H1 (cell line): ENCODE results near the gene KCTD10. TPM values are rescaled to one million over a fixed set of nuclear protein-coding genes. Genes with fewer than 3 reads are reported as not detected.

Source experiments
- CTCF ChIA-PET: fragments of 300-600 bp; sonication (Branson Sonifier 250); formaldehyde crosslinking; loops from one replicate; lab custom pipeline; 2021; ENCODE audit not compliant: partially characterized antibody; lab: Charles Lee
- POLR2A ChIA-PET: fragments of 300-600 bp; sonication (Branson Sonifier 250); formaldehyde crosslinking; loops from one replicate; lab custom pipeline; 2021; ENCODE audit warnings: inconsistent platforms; ENCODE audit not compliant: partially characterized antibody; lab: Charles Lee
- DNase-seq, 2 experiments: peaks; one replicate each; pipeline versions ENCODE4 v3.0.0 to v3.0.0-alpha.2; 2010 to 2022; ENCODE audit warnings: low spot score in 2 of 2, low read depth in 1 of 2, mixed read lengths in 1 of 2
- FAIRE-seq: peaks from 2 replicates; lab custom pipeline; 2011; peaks lifted over from hg19 to GRCh38; lab: Jason Lieb, UNC
- H2AFZ ChIP-seq: 2 replicates; pipeline ENCODE4 v1.8.1; 2012; ENCODE audit warnings: low read length, inconsistent platforms
- H2AK5ac ChIP-seq: 2 replicates; pipeline ENCODE4 v1.6.1; 2013; ENCODE audit warnings: low read depth, low read length
- H2BK120ac ChIP-seq: replicated peaks from 2 replicates; pipeline ENCODE3; 2013; ENCODE audit warnings: low read depth, low read length, inconsistent platforms
- H2BK12ac ChIP-seq: 2 replicates; pipeline ENCODE4 v1.6.1; 2013; ENCODE audit warnings: low read depth, low read length
- H2BK15ac ChIP-seq: 2 replicates; pipeline ENCODE4 v1.6.1; 2013; ENCODE audit warnings: low read length
- H2BK20ac ChIP-seq: 2 replicates; pipeline ENCODE4 v1.6.1; 2013; ENCODE audit warnings: low read length
- H2BK5ac ChIP-seq: 2 replicates; pipeline ENCODE4 v1.6.1; 2013; ENCODE audit warnings: low read depth, low read length
- H3K14ac ChIP-seq: 2 replicates; pipeline ENCODE4 v1.6.1; 2013; ENCODE audit warnings: inconsistent platforms; ENCODE audit not compliant: insufficient read length
- H3K18ac ChIP-seq: 2 replicates; pipeline ENCODE4 v1.6.1; 2013; ENCODE audit warnings: low read length; ENCODE audit errors: extremely low read depth
- H3K23ac ChIP-seq: 2 replicates; pipeline ENCODE4 v1.6.1; 2013; ENCODE audit warnings: inconsistent platforms; ENCODE audit not compliant: insufficient read length
- H3K23me2 ChIP-seq: 2 replicates; pipeline ENCODE4 v1.6.1; 2013; ENCODE audit warnings: low read depth, low read length
- H3K27ac ChIP-seq: 2 replicates; pipeline ENCODE4 v1.6.1; 2011; ENCODE audit warnings: low read depth, low read length, inconsistent platforms
- H3K27me3 ChIP-seq, 4 experiments: replicated peaks in 1 of 4; 1 replicate in 1 of 4; 2 replicates in 3 of 4; pipeline versions ENCODE4 v1.6.1 to v1.8.1; 2011 to 2013; ENCODE audit warnings: low read length in 3 of 4, mild to moderate bottlenecking in 3 of 4, inconsistent platforms in 2 of 4, mixed read lengths in 2 of 4, moderate library complexity in 1 of 4; ENCODE audit not compliant: control insufficient read depth in 3 of 4, insufficient read depth in 3 of 4; ENCODE audit errors: extremely low read depth in 1 of 4
- H3K36me3 ChIP-seq, 4 experiments: 2 replicates each; pipeline versions ENCODE4 v1.6.1 to v1.8.1; 2011 to 2013; ENCODE audit warnings: mild to moderate bottlenecking in 4 of 4, low read length in 3 of 4, moderate library complexity in 2 of 4, control low read depth in 1 of 4, inconsistent platforms in 1 of 4; ENCODE audit not compliant: insufficient read depth in 4 of 4, control insufficient read depth in 2 of 4
- H3K4ac ChIP-seq: replicated peaks from 2 replicates; pipeline ENCODE3; 2013; ENCODE audit warnings: low read length, low read depth, mixed read lengths, inconsistent platforms; ENCODE audit not compliant: insufficient read length
- H3K4me1 ChIP-seq, 4 experiments: replicated peaks in 1 of 4; 1 replicate in 1 of 4; 2 replicates in 3 of 4; pipeline versions ENCODE4 v1.6.1 to v1.8.1; 2011 to 2013; ENCODE audit warnings: low read length in 3 of 4, inconsistent platforms in 2 of 4, mixed read lengths in 1 of 4; ENCODE audit not compliant: insufficient read depth in 4 of 4, control insufficient read depth in 3 of 4
- H3K4me2 ChIP-seq, 2 experiments: 2 replicates each; pipeline versions ENCODE4 v1.6.1 to v1.8.1; 2011 to 2013; ENCODE audit warnings: low read depth in 2 of 2, low read length in 2 of 2, control low read depth in 1 of 2, inconsistent platforms in 1 of 2, mild to moderate bottlenecking in 1 of 2; ENCODE audit not compliant: insufficient read depth in 1 of 2
- H3K4me3 ChIP-seq, 4 experiments: fragments of 200-600, 300-600 bp in 1 of 4; sonication (generic), shearing (Covaris generic), sonication (Bioruptor Twin) in 1 of 4; 2 replicates each; pipeline versions ENCODE4 v1.5.1 to v1.8.1; 2011 to 2016; ENCODE audit warnings: low read length in 4 of 4, low read depth in 3 of 4, control low read depth in 2 of 4, inconsistent platforms in 2 of 4, mild to moderate bottlenecking in 2 of 4, mixed read lengths in 1 of 4, moderate library complexity in 1 of 4; ENCODE audit not compliant: insufficient read depth in 2 of 4; ENCODE audit errors: extremely low read depth in 1 of 4
- H3K56ac ChIP-seq: replicated peaks from 2 replicates; pipeline ENCODE3; 2013; ENCODE audit warnings: low read depth, mild to moderate bottlenecking, mixed read lengths, low read length, inconsistent platforms; ENCODE audit not compliant: insufficient read length
- H3K79me1 ChIP-seq: 2 replicates; pipeline ENCODE4 v1.6.1; 2013; ENCODE audit warnings: low read depth, low read length, control low read depth
- H3K79me2 ChIP-seq, 2 experiments: 2 replicates each; pipeline versions ENCODE4 v1.6.1 to v1.8.1; 2012 to 2013; ENCODE audit warnings: low read length in 2 of 2, mild to moderate bottlenecking in 2 of 2, inconsistent platforms in 1 of 2; ENCODE audit not compliant: insufficient read depth in 2 of 2, control insufficient read depth in 1 of 2
- H3K9ac ChIP-seq, 4 experiments: replicated peaks in 1 of 4; 1 replicate in 1 of 4; 2 replicates in 3 of 4; pipeline versions ENCODE4 v1.6.1 to v1.8.1; 2011 to 2013; ENCODE audit warnings: low read depth in 3 of 4, low read length in 3 of 4, control low read depth in 2 of 4, mild to moderate bottlenecking in 2 of 4, moderate library complexity in 2 of 4, inconsistent platforms in 1 of 4; ENCODE audit errors: extremely low read depth in 1 of 4
- H3K9me3 ChIP-seq, 2 experiments: 2 replicates each; pipeline versions ENCODE4 v1.6.1 to v1.8.1; 2012 to 2013; ENCODE audit warnings: mild to moderate bottlenecking in 2 of 2, moderate library complexity in 2 of 2, control low read depth in 1 of 2, inconsistent platforms in 1 of 2, low read depth in 1 of 2, low read length in 1 of 2, mixed read lengths in 1 of 2; ENCODE audit not compliant: insufficient read depth in 2 of 2
- H4K20me1 ChIP-seq, 2 experiments: replicated peaks in 1 of 2; 2 replicates each; pipeline versions ENCODE3 to v1.8.1; 2011 to 2013; ENCODE audit warnings: inconsistent platforms in 2 of 2, low read length in 2 of 2, mild to moderate bottlenecking in 1 of 2; ENCODE audit not compliant: insufficient read depth in 2 of 2, control insufficient read depth in 1 of 2
- H4K5ac ChIP-seq: 2 replicates; pipeline ENCODE4 v1.6.1; 2013; ENCODE audit warnings: low read length, low read depth, mixed read lengths, inconsistent platforms; ENCODE audit not compliant: insufficient read length
- H4K8ac ChIP-seq: 2 replicates; pipeline ENCODE4 v1.8.0; 2013; ENCODE audit warnings: mild to moderate bottlenecking, moderate library complexity, low read length, inconsistent platforms; ENCODE audit not compliant: insufficient read depth; ENCODE audit errors: extremely low read depth
- H4K91ac ChIP-seq: replicated peaks from 2 replicates; pipeline ENCODE3; 2013; ENCODE audit warnings: low read length, mixed read lengths, inconsistent platforms; ENCODE audit not compliant: insufficient read length
- NRF1 ChIP-seq: IDR thresholded peaks from 2 replicates; pipeline ENCODE4 v1.6.1; 2011; ENCODE audit warnings: mild to moderate bottlenecking, low read depth, low read length, improper control_type of control experiment
- WGBS, 2 experiments: shearing (Covaris generic) in 1 of 2; methylation state at CpG; one replicate each; pipeline versions ENCODE4 v1.1.6 to v1.1.7; 2013 to 2015; ENCODE audit warnings: low lambda C conversion rate in 2 of 2, mixed read lengths in 2 of 2, inconsistent platforms in 1 of 2, low coverage in 1 of 2, missing lambda C conversion rate in 1 of 2; ENCODE audit not compliant: insufficient replicate concordance in 2 of 2, insufficient coverage in 1 of 2, insufficient read length in 1 of 2; ENCODE audit errors: extremely low coverage in 1 of 2, missing lambda C conversion rate in 1 of 2; 5-methylcytosine and 5-hydroxymethylcytosine counted together
- polyA plus RNA-seq, 7 experiments: library from polyadenylated mRNA; depleted of rRNA in 3 of 7; stranded (reverse) in 5 of 7; unstranded in 2 of 7; fragments of >200 nt in 5 of 7; fragments of 200-250 nt in 2 of 7; gene quantifications; 1 replicate in 5 of 7; 2 replicates in 1 of 7; 4 replicates in 1 of 7; pipeline versions ENCODE4 v1.2.1 to v1.2.3, GENCODE V29; 2011 to 2013; ENCODE audit warnings: missing spikeins in 2 of 7, mixed read lengths in 2 of 7
- total RNA-seq: library from RNA; stranded (reverse); fragmentation: NEBNext Ultra II Directional; extraction: Animal tissue kit (Norgen Biotek cat#: 25700); gene quantifications from 2 replicates; pipeline ENCODE4 v1.2.1, GENCODE V29; 2021

Gene KCTD10
- total and polyA plus RNA-seq, 2 of the 8 experiments (the other 6 are each of a cell fraction or from before 2014, with no cell fraction given) = 45.3 to 52.4 TPM

GRCh38 chr12:109510196-109510595, 33.1 kb upstream of the KCTD10 start:
- Histone ChIP-seq H2BK5ac (no peak overlapping the region), H3K4ac (no peak overlapping the region), H3K79me2 (no peaks in the 10 kb centered on the region), H3K79me1 (no peaks in the 10 kb centered on the region), H3K27ac (no peak overlapping the region), H3K23ac (no peak overlapping the region), H2AK5ac (no peak overlapping the region), H2BK12ac (no peak overlapping the region), H2AFZ (no peak overlapping the region), H3K4me1 (no peaks in the 10 kb centered on the region), H3K36me3 (peaks cover 0 to 22% (median 19%) of the 10 kb centered on the region in 4 experiments; a peak in 7 of 8 replicates), H3K23me2 (no peaks in the 10 kb centered on the region), H3K4me2 (no peak overlapping the region), H4K20me1 (peaks cover 0 to 4% of the 10 kb centered on the region in 2 experiments), H4K5ac (no peak overlapping the region), H2BK15ac (no peak overlapping the region), H4K91ac (no peak overlapping the region), H3K27me3 (no peaks in the 10 kb centered on the region), H3K14ac (no peak overlapping the region), H3K56ac (no peak overlapping the region), H3K4me3 (no peak overlapping the region), H4K8ac (no peak overlapping the region), H2BK120ac (no peak overlapping the region), H3K9ac (no peak overlapping the region), H2BK20ac (no peak overlapping the region), H3K9me3 (no peaks in the 10 kb centered on the region), H3K18ac (no peak overlapping the region)
- ChIA-PET CTCF (interaction anchor here (1.0 to 4.8 kb wide), 5 partner anchors 9 to 162 kb away, joined by 3 to 33 read pairs (median 5); no protein-coding TSS in a partner anchor), POLR2A (no interaction called here)
- 91% methylated on average over 15 of the region's 15 CpGs; no CpG with 5 or more reads in 1 of the 2 experiments for WGBS, 2 experiments
- DNase-seq (no peak), FAIRE-seq (no peak)
- TF ChIP-seq NRF1 = no peak
